HEK293T (cell line): ENCODE data around the gene GALK1.

Experiments
- ARNT ChIP-seq: fragments of 450-650 bp; IDR thresholded peaks from 2 replicates; pipeline ENCODE4 v1.6.1; 2017; ENCODE audit warnings: mild to moderate bottlenecking
- BHLHE40 ChIP-seq: fragments of 450-650 bp; IDR thresholded peaks from 2 replicates; pipeline ENCODE4 v1.6.1; 2016; ENCODE audit warnings: mild to moderate bottlenecking, moderate library complexity, borderline replicate concordance
- CTBP1 ChIP-seq: fragments of 450-650 bp; IDR thresholded peaks from 2 replicates; pipeline ENCODE4 v1.6.1; 2016; ENCODE audit warnings: borderline replicate concordance
- FOXK2 ChIP-seq: fragments of 450-650 bp; IDR thresholded peaks from 2 replicates; pipeline ENCODE4 v1.6.1; 2016; ENCODE audit warnings: mild to moderate bottlenecking
- FOXM1 ChIP-seq: fragments of 450-650 bp; IDR thresholded peaks from 2 replicates; pipeline ENCODE4 v1.6.1; 2017; ENCODE audit warnings: mild to moderate bottlenecking, borderline replicate concordance
- L3MBTL2 ChIP-seq: fragments of 450-650 bp; conservative IDR thresholded peaks from 2 replicates; pipeline ENCODE4 v1.6.1; 2016; ENCODE audit warnings: mild to moderate bottlenecking
- SP1 ChIP-seq: fragments of 450-650 bp; IDR thresholded peaks from 2 replicates; pipeline ENCODE4 v1.6.1; 2017
- SUZ12 ChIP-seq: fragments of 450-650 bp; IDR thresholded peaks from 2 replicates; pipeline ENCODE4 v1.6.1; 2016; ENCODE audit warnings: mild to moderate bottlenecking
- TARDBP ChIP-seq: fragments of 450-650 bp; IDR thresholded peaks from 2 replicates; pipeline ENCODE4 v1.6.1; 2016

DNA sequence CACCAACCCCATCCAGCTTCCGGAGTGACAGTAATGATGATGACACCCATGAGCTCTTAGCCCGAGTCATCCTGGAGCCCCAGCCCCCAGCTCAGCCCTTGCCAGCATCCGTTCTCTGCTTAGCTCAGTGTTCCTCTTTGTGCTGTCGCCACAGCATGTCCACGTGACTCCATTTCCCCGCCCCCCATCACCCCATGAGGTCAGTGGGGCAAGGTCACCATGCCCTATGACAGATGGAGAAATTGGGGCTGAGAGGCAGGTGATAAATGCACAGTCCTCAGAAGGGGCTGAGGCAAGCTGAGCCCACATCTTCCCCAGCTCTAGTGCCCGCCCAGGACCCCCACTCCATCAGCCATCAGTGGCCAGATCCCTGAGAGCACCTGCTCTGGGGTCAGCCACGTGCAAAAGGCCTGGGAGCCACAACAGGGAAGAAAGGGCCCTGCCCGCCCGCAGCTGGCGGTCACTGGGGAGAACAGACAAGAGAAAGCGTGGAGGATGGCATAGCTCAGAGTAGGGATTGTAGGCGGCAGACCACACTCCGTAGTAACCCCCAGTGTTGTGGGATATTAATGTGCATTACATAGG, 26.7 kb downstream of the GALK1 start:
- TF ChIP-seq L3MBTL2 (no peak), BHLHE40 (no peak), FOXK2 (no peak), TARDBP (no peak), SP1 (no peak), FOXM1 (no peak), SUZ12 (no peak), CTBP1 (no peak), ARNT (no peak)
